CD4-positive, alpha-beta T cell treated with Interleukin-6 for 4 hours (primary cell): ENCODE data around the gene AREL1.

ENCODE experiments used
- DNase-seq: peaks from one replicate; pipeline ENCODE4 v3.0.0-alpha.2; 2020; ENCODE audit warnings: mixed read lengths

AREL1 gene

DNA sequence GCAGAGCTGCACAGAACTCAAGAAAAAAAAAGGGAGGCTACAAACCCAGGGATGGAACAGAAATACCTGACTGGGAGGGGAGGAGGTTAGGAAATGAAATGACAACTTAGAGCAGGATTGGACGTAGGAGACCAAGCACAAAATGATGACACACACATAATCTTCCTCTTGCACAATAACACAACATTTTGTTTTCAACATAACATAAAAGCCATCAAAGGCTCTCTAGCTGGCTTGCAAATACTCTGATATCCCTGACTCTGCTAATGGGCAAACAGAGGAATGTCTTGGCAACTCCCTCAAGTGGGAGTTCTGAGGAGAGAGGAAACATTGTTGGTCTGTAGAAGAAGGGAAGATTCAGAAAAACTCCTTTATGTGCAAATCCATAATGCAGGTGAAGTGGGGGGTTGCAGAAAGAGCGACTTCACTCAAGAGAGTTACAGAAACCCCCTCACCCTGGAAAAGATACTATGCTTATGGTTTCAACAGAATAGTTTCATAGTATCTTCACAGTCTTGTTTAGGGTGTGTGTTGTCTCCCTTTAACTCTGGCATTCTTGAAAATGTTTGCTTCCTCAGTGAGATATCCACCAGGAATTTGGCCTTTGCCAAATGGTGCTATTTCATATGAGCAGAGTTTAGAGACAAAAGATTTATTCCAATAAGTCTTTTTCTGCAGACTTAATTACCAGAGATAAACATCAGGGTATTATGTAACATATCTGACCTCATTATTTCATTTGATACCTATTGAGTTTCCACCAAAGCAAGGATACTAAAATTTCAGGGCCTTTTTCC lies 57.1 kb downstream of the AREL1 start:
- DNase-seq: no peak

DNA sequence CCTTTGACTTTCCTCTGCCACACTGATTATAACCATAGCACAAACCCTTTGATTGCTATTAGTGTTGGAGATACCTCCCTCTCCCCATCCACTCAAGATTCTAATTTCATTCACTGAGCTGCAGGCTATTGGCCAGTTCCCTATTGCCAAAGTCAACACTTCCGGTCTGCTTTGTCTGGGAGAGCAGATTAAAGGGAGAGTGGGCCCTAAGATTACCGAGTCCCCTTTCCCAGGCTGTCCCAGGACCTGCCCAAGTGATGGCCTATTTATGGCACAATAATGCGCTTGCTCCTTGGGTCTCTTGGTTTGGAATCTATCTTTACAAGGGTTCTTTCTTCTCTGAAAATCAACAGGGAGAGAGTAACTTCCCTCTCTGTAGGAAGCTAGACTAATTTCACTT lies 57.9 kb downstream of the AREL1 start:
- no peak for DNase-seq

DNA sequence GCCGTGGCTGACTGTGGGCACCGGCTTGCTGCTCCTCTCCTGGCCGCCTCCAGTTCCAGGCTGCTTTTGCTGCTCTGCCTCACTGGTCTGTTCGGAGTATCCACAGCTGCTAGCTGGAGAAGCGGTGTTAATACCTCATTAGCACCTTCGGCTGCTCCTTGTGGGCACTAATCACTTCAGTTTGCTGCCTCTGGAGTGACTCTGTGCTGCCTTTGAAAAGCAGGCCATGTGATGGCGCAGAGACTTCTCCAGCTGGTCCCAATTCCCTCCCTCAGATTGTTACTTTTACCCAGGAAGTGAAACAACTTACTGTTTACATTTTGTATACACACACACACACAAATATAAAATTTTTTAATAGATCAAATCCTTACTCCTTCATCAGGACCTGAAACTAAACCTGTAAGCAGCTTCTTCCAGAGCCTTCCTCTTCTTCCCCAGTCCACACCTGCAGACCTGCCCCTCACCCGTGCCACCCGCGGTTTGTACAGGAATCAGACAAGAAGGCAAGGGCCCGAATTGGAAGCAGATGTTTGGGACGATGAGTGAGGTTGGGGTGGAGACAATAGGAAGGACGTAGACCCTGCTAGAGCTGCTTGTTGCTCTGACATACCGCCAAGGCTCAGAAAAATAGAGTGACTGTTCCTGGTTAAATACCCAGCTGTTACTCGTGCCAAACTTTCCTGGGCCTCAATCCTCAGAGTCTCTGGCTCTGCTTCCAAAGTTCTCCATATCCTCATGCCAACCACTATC lies 59.3 kb downstream of the AREL1 start:
- no peak for DNase-seq

DNA sequence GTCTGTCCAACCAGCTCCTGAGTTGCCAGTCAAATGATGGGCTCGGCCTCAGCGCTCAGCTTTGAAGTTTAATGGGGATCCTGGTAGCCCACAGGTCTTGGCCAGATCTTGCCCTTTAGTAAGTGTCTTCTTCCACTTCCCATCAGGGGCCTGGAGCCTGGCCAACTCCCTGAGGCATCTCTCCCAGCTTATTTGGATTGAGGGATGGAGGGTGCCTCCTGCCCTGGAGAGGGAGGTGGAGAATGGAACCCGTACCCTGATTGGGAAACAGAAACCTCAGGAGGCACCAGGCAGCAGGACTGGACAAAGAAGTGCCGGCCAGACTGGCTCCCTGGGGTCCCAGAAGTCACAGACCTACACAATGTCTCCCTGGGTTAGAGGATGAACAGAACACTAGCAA lies 60.3 kb downstream of the AREL1 start:
- DNase-seq: no peak

DNA sequence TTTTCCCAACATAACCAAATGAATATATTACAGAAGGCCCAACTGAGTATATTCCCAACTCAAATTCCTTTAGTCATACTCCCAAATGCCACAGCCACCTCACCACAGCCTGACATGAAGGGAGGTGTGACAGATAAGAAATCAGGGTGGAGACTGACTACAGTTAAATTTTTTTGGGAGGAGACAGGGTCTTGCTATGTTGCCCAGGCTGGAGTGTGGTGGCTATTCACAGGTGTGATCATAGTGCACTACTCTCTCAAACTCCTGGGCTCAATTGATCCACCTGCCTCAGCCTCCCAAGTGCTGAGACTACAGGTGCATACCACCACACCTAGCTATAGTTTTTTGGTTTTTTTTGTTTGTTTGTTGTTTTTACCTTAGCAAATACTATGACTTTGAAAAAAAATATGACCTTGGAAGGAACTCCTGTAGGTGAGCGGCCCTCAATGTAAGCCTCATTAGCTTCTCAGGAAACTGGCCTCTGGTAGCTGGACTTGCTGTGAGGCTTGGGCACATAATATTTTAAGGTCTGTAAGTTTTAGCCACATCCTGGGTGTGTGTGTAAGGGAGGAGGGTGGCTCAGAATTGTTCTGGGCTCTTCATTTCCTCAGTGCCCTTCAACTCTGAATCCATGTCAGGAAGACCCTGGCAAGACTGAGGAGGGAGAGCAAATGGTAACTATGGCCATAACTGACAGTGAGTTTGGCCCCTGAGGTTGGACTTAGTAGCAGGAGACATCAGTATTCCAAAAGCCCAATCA lies 61.8 kb downstream of the AREL1 start:
- DNase-seq: no peak

DNA sequence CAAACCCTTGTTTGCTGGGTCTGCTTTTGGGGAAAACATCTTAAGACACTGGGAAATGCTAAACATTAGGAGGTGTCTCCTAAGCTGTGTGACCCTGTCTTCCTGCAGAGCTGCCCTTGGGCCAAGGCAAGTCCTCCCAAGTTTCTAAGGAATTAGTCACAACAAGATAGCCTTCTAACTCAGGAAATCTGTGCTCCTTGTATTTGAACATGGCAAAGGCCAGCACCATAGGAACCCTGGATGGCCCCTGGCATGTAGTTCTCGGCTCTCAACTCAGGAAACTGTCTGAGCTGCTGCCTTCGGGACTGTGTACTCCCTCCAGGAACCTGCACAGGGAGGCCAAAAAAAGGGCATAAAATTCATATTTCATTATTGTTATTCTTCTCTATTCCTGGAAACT lies 63.2 kb downstream of the AREL1 start:
- DNase-seq: no peak

DNA sequence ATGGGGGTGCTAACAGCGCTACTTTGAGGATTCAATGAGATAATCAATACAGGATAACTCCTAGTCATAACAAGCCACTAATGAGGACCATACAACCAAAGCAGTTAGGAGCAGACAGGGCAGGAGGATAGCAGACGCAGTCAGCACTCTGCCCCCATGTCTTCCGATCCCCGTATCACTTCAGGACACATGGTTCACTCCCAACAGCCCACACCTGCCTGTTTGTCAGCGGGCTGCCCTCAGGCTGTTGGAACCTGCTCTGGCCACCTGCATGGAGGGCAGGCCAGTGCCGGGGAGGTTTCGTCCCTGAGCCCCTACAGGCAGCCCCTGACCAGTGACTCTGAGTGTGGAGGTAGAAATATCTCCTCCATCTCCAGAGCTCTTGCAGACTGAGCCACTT lies 63.7 kb downstream of the AREL1 start:
- DNase-seq: no peak

DNA sequence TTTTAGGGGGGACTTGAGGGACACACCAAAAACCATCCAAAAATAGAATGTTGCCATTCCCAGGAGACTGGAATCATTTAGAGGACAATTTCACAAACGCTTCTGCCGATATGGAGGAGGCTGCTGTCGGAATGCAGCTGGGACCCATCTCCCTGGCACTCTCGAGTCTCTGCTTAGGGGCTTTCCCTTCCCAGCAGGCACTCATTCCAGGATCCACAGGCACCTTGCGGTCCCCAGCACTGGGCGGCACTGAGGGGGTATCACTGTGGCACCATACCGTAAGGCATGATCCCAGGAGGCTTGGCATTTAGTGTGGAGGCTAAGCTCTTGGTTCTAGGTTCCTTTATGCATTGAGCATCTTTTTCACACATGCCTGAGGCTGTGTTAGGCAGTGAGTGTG lies 64.3 kb downstream of the AREL1 start:
- no peak for DNase-seq

DNA sequence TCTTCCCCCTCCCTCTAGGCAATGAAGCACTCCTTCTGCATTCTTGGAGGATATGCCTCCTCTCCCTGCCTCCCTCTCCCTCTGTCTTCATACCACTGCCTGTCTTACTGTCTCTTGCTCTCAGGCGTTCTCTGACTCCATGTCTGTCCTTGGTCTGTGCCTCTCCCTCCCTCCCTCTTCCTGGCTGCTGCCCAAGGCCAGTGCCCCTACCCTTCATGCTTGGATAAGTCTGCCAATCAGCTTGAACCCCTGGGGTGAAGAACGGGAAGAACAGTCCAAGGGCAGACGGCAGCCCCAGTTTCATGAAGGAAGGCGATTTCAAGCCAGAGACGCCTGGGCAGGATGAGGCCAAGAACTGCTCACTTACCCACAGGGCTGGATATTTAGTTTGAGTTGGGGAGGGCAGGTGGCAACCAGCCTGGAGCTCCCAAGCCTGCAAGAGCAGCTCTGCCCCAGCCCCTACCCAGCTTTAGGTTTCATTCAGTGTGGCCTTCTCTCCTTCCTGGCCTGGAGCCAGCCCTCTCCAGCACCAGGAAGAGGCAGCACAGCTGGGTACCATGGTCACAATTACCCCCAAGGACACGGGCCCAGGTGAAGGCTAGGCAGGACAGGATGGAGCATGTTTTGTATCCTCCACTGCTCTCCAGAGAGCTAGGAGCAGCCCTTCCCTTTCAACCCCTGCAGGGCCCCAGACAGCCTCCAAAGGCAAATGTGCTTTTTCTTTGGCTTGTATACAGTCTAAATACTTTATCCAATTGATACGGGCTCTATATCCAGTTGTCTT lies 65.0 kb downstream of the AREL1 start:
- DNase-seq: no peak

DNA sequence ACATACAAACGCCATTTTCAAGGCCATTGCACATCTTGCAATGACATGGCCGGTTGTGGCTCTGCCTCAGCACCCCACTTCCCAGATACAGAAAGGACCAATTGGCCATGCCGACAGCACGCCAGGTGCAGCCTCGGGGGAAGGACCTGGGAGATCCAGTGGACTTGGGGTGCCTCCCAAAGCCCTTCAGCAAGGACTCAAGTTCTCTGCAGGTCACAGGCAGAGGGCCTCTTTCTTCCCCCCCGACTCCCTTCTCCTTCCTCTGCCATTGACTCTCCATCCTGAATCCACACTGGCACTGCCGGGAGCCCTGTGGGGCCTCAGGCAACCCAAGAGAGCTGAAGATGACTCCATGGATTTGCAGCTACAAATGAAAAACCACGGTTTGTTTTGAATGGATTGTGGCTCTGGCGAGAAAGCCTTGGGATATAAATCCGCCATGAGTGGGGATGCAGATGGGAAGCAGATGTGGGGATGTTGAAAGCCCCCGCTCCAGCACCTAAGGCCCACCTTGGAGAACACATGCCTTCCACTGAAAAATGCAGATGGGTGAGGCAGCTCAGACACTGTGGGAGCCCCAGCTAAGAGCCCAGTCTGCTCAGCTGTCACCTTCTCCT lies 65.7 kb downstream of the AREL1 start:
- DNase-seq: no peak

DNA sequence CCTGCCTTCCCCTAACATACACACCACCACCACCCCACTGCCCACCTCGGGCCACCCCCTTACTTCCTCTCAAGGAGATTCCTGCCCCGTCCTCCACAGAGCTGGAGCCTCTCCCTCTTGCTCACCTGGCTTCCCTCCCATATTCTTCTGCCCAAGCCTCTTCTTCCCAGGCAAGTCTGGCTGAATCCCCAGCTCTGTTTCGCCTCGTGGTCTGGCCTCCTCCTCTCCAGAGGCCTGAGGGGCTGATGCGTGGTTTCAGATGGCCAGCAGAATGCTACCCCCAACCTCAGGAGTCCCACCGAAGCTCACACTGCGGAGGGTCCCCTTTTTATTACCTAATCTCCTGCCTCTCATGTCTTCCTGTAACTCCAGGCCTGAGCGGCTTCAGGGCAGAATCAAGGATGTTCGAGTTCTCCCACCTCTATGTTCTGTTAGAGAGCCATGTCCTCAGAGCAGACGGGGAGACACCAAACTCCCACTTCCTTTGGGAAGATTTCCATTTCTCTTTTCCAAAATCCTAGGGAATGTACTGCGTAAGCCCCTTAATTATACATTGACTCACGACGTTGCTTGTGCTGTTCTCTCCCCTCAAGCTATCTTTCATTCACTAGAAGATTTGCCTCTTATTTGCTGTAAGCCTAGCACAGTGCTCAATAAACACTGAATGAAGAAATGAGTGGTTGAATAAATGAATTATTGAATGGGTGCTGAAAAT lies 67.0 kb downstream of the AREL1 start:
- DNase-seq: no peak

DNA sequence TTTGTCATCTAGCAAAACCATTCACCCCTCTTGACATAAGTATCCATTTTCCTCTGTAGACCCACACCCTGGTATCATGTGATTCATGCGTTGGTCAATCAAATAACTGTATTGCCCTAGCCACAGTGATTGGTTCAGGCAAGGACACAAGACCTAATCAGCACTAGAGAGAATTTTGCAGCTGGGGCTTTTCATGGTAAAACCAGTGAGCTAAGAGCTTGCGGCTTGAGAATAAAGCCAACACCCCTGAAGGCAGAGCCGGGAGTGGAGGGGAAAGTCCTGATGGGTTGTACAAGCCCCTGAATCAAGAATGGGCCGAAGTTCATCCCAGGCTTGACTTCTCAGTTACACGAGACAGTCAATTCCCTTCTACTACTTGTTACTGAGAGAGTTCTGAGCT lies 67.6 kb downstream of the AREL1 start:
- DNase-seq: no peak

DNA sequence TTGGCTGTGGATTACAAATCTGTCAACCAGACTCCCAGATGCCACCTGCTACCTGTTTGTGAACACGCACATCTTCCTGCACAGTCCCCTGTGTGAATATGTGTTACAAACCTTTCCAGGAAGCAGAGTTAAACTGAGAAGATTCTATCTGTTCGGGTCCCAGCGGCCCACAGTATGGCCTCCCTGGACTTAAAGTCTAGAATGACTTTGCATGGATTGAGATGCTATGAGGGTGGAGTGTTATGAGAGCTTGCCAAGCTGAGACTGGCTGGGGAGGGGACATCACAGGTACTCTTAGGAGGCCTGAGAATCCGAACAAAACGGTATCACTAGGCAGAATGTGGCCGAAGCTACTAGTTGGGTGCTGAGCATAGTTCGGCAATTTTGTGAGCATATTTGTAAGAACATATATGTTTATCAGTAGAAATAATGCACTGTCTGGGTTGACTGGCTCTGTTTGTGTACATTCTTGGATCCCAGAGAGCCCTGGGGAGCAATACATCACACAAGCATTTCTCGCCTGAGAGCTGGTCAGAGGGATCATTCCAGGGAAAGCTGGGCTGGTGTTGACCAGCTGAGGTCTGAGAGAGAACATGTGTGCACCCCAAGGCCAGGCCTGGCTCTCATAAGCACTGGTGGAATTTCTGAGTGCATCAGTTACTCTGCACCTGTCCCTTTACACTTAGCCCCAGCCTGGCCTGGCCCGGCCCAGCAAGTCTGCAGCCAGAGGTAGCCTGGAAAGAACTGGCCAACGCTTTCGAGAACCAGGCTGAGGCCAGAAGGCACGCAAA lies 71.1 kb downstream of the AREL1 start:
- no peak for DNase-seq

DNA sequence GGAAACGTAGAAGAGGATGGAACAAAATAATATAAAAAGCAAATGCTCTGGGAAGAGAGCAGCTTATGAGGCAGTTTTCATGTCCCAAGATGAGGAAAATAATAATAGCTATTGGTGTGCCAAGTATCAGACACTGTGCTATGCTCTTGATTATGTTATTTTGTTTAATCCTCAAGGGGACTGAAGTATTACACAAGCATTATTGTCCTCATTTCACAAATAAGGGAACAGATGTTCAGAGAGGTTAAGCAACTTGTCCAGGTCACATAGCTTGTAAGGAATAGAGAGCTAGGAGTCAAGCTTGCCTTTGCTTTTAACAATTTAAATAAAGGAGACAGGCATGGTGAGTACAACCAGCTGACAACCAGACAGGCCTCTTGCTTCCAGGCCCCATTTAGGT lies 73.9 kb downstream of the AREL1 start:
- DNase-seq: no peak

DNA sequence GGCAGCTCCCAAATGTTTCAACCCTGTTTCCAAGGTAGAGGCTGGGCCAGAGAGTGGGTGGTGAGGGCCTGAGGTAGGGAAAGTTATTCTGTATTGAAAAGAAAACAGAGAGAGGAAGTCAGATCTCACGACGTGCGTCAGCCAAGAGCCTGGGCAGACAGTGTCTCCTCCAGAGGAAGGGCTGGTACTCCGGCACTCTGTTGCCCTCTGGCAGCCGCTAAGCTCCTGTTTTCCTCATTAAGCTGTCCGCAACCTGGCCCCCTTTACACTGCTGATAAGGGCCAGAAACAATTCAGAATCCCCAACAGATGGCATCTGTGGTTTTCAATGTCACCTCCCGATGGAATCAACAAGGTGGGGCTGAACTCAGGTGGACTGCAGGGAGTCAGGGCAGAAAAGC lies 74.8 kb downstream of the AREL1 start:
- DNase-seq: no peak

DNA sequence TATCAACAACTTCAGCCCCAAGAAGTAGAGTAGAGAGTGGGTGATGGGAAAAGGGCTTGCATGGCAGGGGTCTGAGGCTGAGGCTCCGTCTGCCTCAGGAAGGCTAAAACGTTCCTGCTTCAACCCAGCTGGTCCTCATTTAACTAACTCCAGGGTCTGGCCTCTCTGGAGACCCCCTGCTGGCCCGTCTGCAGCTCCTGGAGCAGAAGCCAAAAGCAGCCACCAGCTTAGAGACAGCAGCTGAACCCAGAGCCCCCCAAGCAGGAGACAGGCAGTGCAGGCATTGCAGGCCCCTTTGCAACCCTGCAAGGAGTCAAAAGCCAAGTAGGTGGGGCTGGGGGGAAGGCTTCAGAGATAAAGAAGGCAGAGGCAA lies 75.7 kb downstream of the AREL1 start:
- DNase-seq: no peak

DNA sequence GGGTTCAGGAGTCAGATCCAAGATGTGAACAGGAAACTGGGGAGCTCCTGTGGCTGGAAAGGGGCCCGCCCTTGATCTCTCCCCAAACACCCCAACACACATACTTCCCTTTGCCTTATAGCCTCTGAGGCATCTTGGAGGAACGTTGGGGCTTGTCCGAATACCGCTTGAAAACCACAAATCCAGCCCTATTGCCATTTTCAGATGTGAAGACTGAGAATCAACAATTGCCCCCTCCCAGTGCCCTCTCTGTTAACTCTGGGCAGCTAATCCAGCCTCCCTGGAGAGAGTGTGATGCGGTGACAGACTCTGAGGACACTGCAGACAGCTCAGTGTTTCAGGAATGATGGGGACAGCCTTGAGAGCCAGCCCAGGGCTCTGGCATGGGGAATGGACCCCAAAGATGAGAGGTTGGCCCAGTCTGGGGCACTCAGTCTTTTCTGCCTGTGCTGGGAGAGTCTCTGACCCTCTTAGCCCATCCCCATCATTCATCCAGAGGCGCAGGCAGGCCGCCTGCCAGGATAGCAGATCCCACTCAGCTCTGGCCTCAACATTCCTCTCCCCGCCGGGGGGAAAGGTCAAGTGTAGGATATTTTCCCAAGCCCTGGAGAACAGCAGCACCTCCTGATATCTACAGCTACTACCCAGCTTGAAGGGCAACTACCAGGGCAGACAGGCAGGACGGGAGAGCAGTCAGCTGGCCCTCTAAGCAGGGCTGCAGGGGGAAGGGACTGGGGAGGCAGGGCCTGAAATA lies 76.3 kb downstream of the AREL1 start:
- no peak for DNase-seq

DNA sequence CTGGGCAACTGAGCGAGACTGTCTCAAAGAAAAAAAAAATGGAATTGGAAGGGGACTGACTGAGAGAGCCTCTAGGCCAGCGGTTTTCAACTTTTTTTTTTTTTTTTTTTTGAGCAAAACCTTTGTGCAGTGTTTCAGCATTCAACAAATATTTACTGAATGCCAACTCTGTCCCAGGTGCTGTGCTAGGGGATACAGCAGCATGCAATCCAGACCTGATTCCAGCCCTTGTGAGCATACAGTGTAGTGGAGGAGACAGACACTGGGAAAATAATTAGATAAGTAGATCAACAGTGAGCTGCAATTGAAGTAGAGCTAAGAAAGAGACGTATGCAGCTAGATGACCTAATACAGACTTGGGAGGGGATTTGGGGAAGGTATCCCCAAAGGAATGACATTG lies 77.0 kb downstream of the AREL1 start:
- no peak for DNase-seq

DNA sequence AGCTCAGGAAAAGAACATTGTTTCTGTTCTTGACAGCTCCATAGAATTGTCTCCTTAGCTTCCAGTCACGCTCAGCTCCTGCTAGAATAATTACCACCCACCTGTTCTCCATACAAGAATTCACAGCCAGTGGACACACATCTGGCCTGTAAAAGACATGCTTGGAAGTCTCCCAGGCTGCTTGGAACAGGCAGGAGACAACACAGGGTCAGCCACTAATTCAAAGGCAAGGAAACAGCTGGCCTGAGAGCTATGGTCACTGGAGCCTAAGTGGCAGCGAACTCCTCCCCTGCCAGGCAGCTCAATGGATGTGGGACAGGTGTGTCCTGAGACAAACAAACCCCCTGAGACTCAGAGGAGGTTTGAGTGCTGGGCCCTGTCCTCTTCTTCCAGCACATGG lies 77.9 kb downstream of the AREL1 start:
- DNase-seq: no peak

DNA sequence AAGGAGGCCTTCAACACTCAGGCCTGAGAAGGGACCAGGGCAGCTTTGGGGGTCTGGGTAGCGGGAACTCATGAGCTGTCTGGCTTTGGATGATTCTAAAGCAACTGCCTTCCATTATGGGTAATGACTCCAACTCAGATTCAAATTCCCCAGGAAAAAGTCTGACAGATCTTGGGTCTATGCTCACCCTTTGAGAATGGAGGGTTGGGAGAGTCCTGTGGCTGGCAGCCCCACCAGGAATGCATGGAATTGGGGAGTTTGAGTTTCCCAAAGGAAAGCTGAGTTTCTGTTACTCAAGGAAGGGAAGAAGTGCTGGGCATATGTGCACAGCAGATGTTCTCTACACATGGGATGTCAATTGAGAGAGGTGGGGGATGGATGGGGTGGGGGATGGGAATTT lies 78.4 kb downstream of the AREL1 start:
- DNase-seq: no peak
